ENCODE measurements around the gene NCS1. TPM values are rescaled to one million over a fixed set of nuclear protein-coding genes. Genes with fewer than 3 reads are reported as not detected.

The NCS1 gene
- total and polyA plus RNA-seq, 9 of the 15 experiments (the other 6 are each of a cell fraction or from before 2014, with no cell fraction given), result 0.28 to 27.0 (median 9.6) TPM

DNA sequence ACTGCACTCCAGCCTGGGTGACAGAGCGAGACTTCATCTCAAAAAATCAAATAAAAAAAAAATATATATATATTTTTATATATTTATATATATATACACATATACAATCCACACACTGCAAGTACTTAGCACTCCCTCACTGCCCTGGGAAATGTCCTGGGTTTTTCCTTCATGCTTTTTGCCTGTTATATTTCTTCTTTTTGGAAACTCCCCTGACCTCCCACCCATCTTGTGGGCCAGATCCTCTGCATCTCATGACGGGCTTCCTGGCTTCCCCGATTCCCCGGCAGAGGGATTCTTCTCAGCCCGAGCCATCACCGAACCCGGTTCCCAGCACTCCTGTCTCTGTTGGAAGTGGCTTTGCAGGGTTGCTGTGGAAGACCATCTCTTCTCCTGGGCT, 39.5 kb upstream of the NCS1 start:
- POLR2A ChIA-PET, result no interaction called here

More for the DNA sequence above, 39.5 kb upstream of the NCS1 start:
- FAIRE-seq, result no peak
- no TSS peak for BruUV-seq (replicated peaks)
- no peaks in the 10 kb centered on the region for H3K79me2 ChIP-seq (ENCODE audit: control insufficient read depth, insufficient read depth, low read length)
- no peak for ATAC-seq
- no peaks in the 10 kb centered on the region for H3K27me3 ChIP-seq (ENCODE audit: control insufficient read depth in 2 of 2, insufficient read depth in 2 of 2, low read length in 2 of 2)
- no peaks in the 10 kb centered on the region for H4K20me1 ChIP-seq (replicated peaks; ENCODE audit: control insufficient read depth, insufficient read depth, low read length)
- peaks cover 15 to 24% of the 10 kb centered on the region in 2 experiments for H3K4me1 ChIP-seq (replicated peaks in 1 of 2; ENCODE audit: control insufficient read depth in 2 of 2, insufficient read depth in 2 of 2, low read length in 2 of 2)
- no peak overlapping the region for H2AFZ ChIP-seq (ENCODE audit: low read depth, low read length)
- no peak overlapping the region for H3K4me2 ChIP-seq (ENCODE audit: insufficient read depth, low read length)
- 89% methylated on average over 7 of the region's 7 CpGs for WGBS (ENCODE audit: insufficient coverage, low coverage, missing lambda C conversion rate)
- H3K9me1 ChIP-seq (ENCODE audit: control insufficient read depth, insufficient read depth, low read length), result peaks cover 6% of the 10 kb centered on the region
- DNase-seq (ENCODE audit: extremely low read depth in 1 of 4, low spot score in 3 of 4), result no peak
- peaks cover 35% of the 10 kb centered on the region; the same call in 2 of the 3 replicates for H3K36me3 ChIP-seq (ENCODE audit: control insufficient read depth, insufficient read depth, low read length)
- H3K27ac ChIP-seq (ENCODE audit: extremely low read depth, low read depth, low read length), result no peak overlapping the region
- TF ChIP-seq BRD4 (IDR thresholded peaks at IDR 0.05) (no peak), SMARCB1 (IDR thresholded peaks at IDR 0.05; ENCODE audit: insufficient read length, low read depth) (no peak), MLX (CRISPR knock-in tag; conservative IDR thresholded peaks at IDR 0.05) (no peak), NR2C1 (IDR thresholded peaks at IDR 0.05) (no peak), NR2C1 (tag; IDR thresholded peaks at IDR 0.05) (no peak), SETDB1 (IDR thresholded peaks at IDR 0.05; ENCODE audit: low read length) (no peak), HMG20A (CRISPR knock-in tag; conservative IDR thresholded peaks at IDR 0.05) (no peak), ZNF24 (IDR thresholded peaks at IDR 0.05) (no peak), PCBP1 (IDR thresholded peaks at IDR 0.05; ENCODE audit: low read depth, low read length, poor library complexity, severe bottlenecking) (no peak), POLR2B (IDR thresholded peaks at IDR 0.05; ENCODE audit: low read depth, partially characterized antibody) (no peak), SFPQ (IDR thresholded peaks at IDR 0.05; ENCODE audit: low read depth, low read length) (no peak)
- TF ChIP-seq, protein P1, sequence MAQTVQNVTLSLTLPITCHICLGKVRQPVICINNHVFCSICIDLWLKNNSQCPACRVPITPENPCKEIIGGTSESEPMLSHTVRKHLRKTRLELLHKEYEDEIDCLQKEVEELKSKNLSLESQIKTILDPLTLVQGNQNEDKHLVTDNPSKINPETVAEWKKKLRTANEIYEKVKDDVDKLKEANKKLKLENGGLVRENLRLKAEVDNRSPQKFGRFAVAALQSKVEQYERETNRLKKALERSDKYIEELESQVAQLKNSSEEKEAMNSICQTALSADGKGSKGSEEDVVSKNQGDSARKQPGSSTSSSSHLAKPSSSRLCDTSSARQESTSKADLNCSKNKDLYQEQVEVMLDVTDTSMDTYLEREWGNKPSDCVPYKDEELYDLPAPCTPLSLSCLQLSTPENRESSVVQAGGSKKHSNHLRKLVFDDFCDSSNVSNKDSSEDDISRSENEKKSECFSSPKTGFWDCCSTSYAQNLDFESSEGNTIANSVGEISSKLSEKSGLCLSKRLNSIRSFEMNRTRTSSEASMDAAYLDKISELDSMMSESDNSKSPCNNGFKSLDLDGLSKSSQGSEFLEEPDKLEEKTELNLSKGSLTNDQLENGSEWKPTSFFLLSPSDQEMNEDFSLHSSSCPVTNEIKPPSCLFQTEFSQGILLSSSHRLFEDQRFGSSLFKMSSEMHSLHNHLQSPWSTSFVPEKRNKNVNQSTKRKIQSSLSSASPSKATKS (CRISPR knock-in tag; IDR thresholded peaks at IDR 0.05), result no peak
- CTCF ChIA-PET (ENCODE audit: low intra/inter-chr PET ratio), result no interaction called here
- H3K4me3 ChIP-seq, result no peak overlapping the region
- H3K9me3 ChIP-seq (replicated peaks; ENCODE audit: control insufficient read depth, insufficient read depth, low read depth, low read length), result no peaks in the 10 kb centered on the region
- peak overlapping the region in 1 of 2 experiments; percentile 27; a peak in 1 of 4 replicates for H3K9ac ChIP-seq (ENCODE audit: insufficient read depth in 1 of 2, low read depth in 2 of 2, low read length in 2 of 2)
- intact Hi-C loops (cut with micrococcal nuclease), result no loop called here
- in situ Hi-C loops (cut with MboI), result loop anchor here (25.0 kb wide), 1 partner anchor 555 kb away; the partner anchor contains the start of gene EXOSC2

Measured in K562 (cell line).